ENCODE data around the gene DPF3. TPM values are rescaled to one million over a fixed set of nuclear protein-coding genes. Genes with fewer than 3 reads are reported as not detected.
A peak's percentile ranks its signal among the peaks of the same experiment; 100 is the strongest.

The DPF3 gene
- total RNA-seq, 1 donor from 2014 or later = 0.66 TPM

- Mint-ChIP-seq H3K27ac (no peak overlapping the region), H3K4me1 (ENCODE audit: low read depth) (no peaks in the 10 kb centered on the region), H3K27me3 (ENCODE audit: low read depth) (peaks cover 61% of the 10 kb centered on the region), H3K36me3 (ENCODE audit: low read depth) (no peaks in the 10 kb centered on the region), H3K9me3 (no peaks in the 10 kb centered on the region), H3K4me3 (ENCODE audit: low read depth) (no peak overlapping the region)
- no peak for DNase-seq (ENCODE audit: low spot score)
- intact Hi-C loops (cut with micrococcal nuclease) = no loop called here
Observed at GRCh38 chr14:72920008-72920407, 26.1 kb upstream of the DPF3 start.

- intact Hi-C loops (cut with micrococcal nuclease) = no loop called here
- Mint-ChIP-seq H3K27ac (no peak overlapping the region), H3K9me3 (no peaks in the 10 kb centered on the region), H3K4me3 (ENCODE audit: low read depth) (no peak overlapping the region), H3K36me3 (ENCODE audit: low read depth) (no peaks in the 10 kb centered on the region), H3K27me3 (ENCODE audit: low read depth) (peaks cover 71% of the 10 kb centered on the region), H3K4me1 (ENCODE audit: low read depth) (peaks cover 1% of the 10 kb centered on the region)
- no peak for DNase-seq (ENCODE audit: low spot score)
Observed at GRCh38 chr14:72917094-72917802, 23.3 kb upstream of the DPF3 start.

- DNase-seq (ENCODE audit: low spot score) = no peak
- H3K9me3 Mint-ChIP-seq = no peaks in the 10 kb centered on the region
- peaks cover 1% of the 10 kb centered on the region for H3K4me1 Mint-ChIP-seq (ENCODE audit: low read depth)
- no peak overlapping the region for H3K4me3 Mint-ChIP-seq (ENCODE audit: low read depth)
- peaks cover 64% of the 10 kb centered on the region for H3K27me3 Mint-ChIP-seq (ENCODE audit: low read depth)
- no peaks in the 10 kb centered on the region for H3K36me3 Mint-ChIP-seq (ENCODE audit: low read depth)
- intact Hi-C loops (cut with micrococcal nuclease) = no loop called here
- H3K27ac Mint-ChIP-seq = no peak overlapping the region
Observed at GRCh38 chr14:72916174-72916573, 22.3 kb upstream of the DPF3 start.

- Mint-ChIP-seq H3K4me1 (ENCODE audit: low read depth) (peaks cover 1% of the 10 kb centered on the region), H3K27ac (no peak overlapping the region), H3K36me3 (ENCODE audit: low read depth) (no peaks in the 10 kb centered on the region), H3K9me3 (no peaks in the 10 kb centered on the region), H3K27me3 (ENCODE audit: low read depth) (peaks cover 53% of the 10 kb centered on the region), H3K4me3 (ENCODE audit: low read depth) (no peak overlapping the region)
- DNase-seq (ENCODE audit: low spot score) = no peak
- intact Hi-C loops (cut with micrococcal nuclease) = no loop called here
Observed at GRCh38 chr14:72913809-72914208, 19.9 kb upstream of the DPF3 start.

GRCh38 chr14:72909163-72909562 is 15.3 kb upstream of the DPF3 start:
- Mint-ChIP-seq H3K27ac (no peak overlapping the region), H3K9me3 (no peaks in the 10 kb centered on the region), H3K4me3 (ENCODE audit: low read depth) (no peak overlapping the region), H3K27me3 (ENCODE audit: low read depth) (peaks cover 51% of the 10 kb centered on the region), H3K36me3 (ENCODE audit: low read depth) (no peaks in the 10 kb centered on the region), H3K4me1 (ENCODE audit: low read depth) (peaks cover 13% of the 10 kb centered on the region)
- intact Hi-C loops (cut with micrococcal nuclease) = no loop called here
- no peak for DNase-seq (ENCODE audit: low spot score)

- Mint-ChIP-seq H3K27ac (no peak overlapping the region), H3K27me3 (ENCODE audit: low read depth) (peaks cover 47% of the 10 kb centered on the region), H3K4me3 (ENCODE audit: low read depth) (no peak overlapping the region), H3K4me1 (ENCODE audit: low read depth) (peaks cover 12% of the 10 kb centered on the region), H3K36me3 (ENCODE audit: low read depth) (no peaks in the 10 kb centered on the region), H3K9me3 (no peaks in the 10 kb centered on the region)
- DNase-seq (ENCODE audit: low spot score) = no peak
- intact Hi-C loops (cut with micrococcal nuclease) = no loop called here
Observed at GRCh38 chr14:72907886-72908285, 14.0 kb upstream of the DPF3 start.

- no peak overlapping the region for H3K27ac Mint-ChIP-seq
- peaks cover 12% of the 10 kb centered on the region for H3K4me1 Mint-ChIP-seq (ENCODE audit: low read depth)
- intact Hi-C loops (cut with micrococcal nuclease) = no loop called here
- DNase-seq (ENCODE audit: low spot score) = no peak
- peaks cover 45% of the 10 kb centered on the region for H3K27me3 Mint-ChIP-seq (ENCODE audit: low read depth)
- H3K36me3 Mint-ChIP-seq (ENCODE audit: low read depth) = no peaks in the 10 kb centered on the region
- H3K9me3 Mint-ChIP-seq = no peaks in the 10 kb centered on the region
- no peak overlapping the region for H3K4me3 Mint-ChIP-seq (ENCODE audit: low read depth)
Observed at GRCh38 chr14:72906879-72907278, 13.0 kb upstream of the DPF3 start.

- Mint-ChIP-seq H3K27me3 (ENCODE audit: low read depth) (peaks cover 49% of the 10 kb centered on the region), H3K4me1 (ENCODE audit: low read depth) (peaks cover 12% of the 10 kb centered on the region), H3K9me3 (no peaks in the 10 kb centered on the region), H3K36me3 (ENCODE audit: low read depth) (no peaks in the 10 kb centered on the region), H3K4me3 (ENCODE audit: low read depth) (no peak overlapping the region), H3K27ac (no peak overlapping the region)
- intact Hi-C loops (cut with micrococcal nuclease) = no loop called here
- no peak for DNase-seq (ENCODE audit: low spot score)
Observed at GRCh38 chr14:72906316-72906715, 12.4 kb upstream of the DPF3 start.

- H3K27ac Mint-ChIP-seq = no peak overlapping the region
- H3K27me3 Mint-ChIP-seq (ENCODE audit: low read depth) = peaks cover 55% of the 10 kb centered on the region
- peak; percentile 34 for DNase-seq (ENCODE audit: low spot score)
- no peak overlapping the region for H3K4me3 Mint-ChIP-seq (ENCODE audit: low read depth)
- no peaks in the 10 kb centered on the region for H3K36me3 Mint-ChIP-seq (ENCODE audit: low read depth)
- intact Hi-C loops (cut with micrococcal nuclease) = loop anchor here (1.0 kb wide), 1 partner anchor 388 kb away; no protein-coding TSS in a partner anchor
- H3K9me3 Mint-ChIP-seq = no peaks in the 10 kb centered on the region
- peaks cover 12% of the 10 kb centered on the region for H3K4me1 Mint-ChIP-seq (ENCODE audit: low read depth)
Observed at GRCh38 chr14:72904840-72905561, 11.1 kb upstream of the DPF3 start.

GRCh38 chr14:72904218-72904617 is 10.3 kb upstream of the DPF3 start:
- H3K4me3 Mint-ChIP-seq (ENCODE audit: low read depth) = no peak overlapping the region
- H3K36me3 Mint-ChIP-seq (ENCODE audit: low read depth) = no peaks in the 10 kb centered on the region
- H3K9me3 Mint-ChIP-seq = no peaks in the 10 kb centered on the region
- H3K27me3 Mint-ChIP-seq (ENCODE audit: low read depth) = peaks cover 58% of the 10 kb centered on the region
- DNase-seq (ENCODE audit: low spot score) = no peak
- intact Hi-C loops (cut with micrococcal nuclease) = no loop called here
- no peak overlapping the region for H3K27ac Mint-ChIP-seq
- peaks cover 12% of the 10 kb centered on the region for H3K4me1 Mint-ChIP-seq (ENCODE audit: low read depth)

- intact Hi-C loops (cut with micrococcal nuclease) = no loop called here
- Mint-ChIP-seq H3K27ac (no peak overlapping the region), H3K4me3 (ENCODE audit: low read depth) (no peak overlapping the region), H3K27me3 (ENCODE audit: low read depth) (peaks cover 55% of the 10 kb centered on the region), H3K4me1 (ENCODE audit: low read depth) (peaks cover 12% of the 10 kb centered on the region), H3K36me3 (ENCODE audit: low read depth) (no peaks in the 10 kb centered on the region), H3K9me3 (no peaks in the 10 kb centered on the region)
- DNase-seq (ENCODE audit: low spot score) = no peak
Observed at GRCh38 chr14:72903716-72904115, 9.8 kb upstream of the DPF3 start.

GRCh38 chr14:72902801-72903530 is 9.1 kb upstream of the DPF3 start:
- Mint-ChIP-seq H3K9me3 (no peaks in the 10 kb centered on the region), H3K27me3 (ENCODE audit: low read depth) (peaks cover 55% of the 10 kb centered on the region)

GRCh38 chr14:72901361-72901760 is 7.5 kb upstream of the DPF3 start:
- no peak for DNase-seq (ENCODE audit: low spot score)
- Mint-ChIP-seq H3K27me3 (ENCODE audit: low read depth) (peaks cover 54% of the 10 kb centered on the region), H3K27ac (no peak overlapping the region), H3K4me1 (ENCODE audit: low read depth) (peaks cover 1% of the 10 kb centered on the region), H3K4me3 (ENCODE audit: low read depth) (no peak overlapping the region), H3K36me3 (ENCODE audit: low read depth) (no peaks in the 10 kb centered on the region), H3K9me3 (no peaks in the 10 kb centered on the region)
- intact Hi-C loops (cut with micrococcal nuclease) = no loop called here

More at GRCh38 chr14:72902801-72903530, 9.1 kb upstream of the DPF3 start:
- Mint-ChIP-seq H3K4me1 (ENCODE audit: low read depth) (peaks cover 10% of the 10 kb centered on the region), H3K27ac (no peak overlapping the region), H3K4me3 (ENCODE audit: low read depth) (no peak overlapping the region), H3K36me3 (ENCODE audit: low read depth) (no peaks in the 10 kb centered on the region)
- no peak for DNase-seq (ENCODE audit: low spot score)
- intact Hi-C loops (cut with micrococcal nuclease) = no loop called here

Measured in activated T-helper 2 cell treated with anti-CD3 and anti-CD28 coated beads, Interferon-gamma antibody, Interleukin-2, Interleukin-4, amounts not matched to agents 10 μg/mL and 5 μg/mL and 100 μg/mL, durations not matched to agents 14 hours and 24 hours and 36 hours (primary cell).